Sciatic nerve (tissue), 2 donors: ENCODE results near the gene KIFAP3. TPM values are rescaled to one million over a fixed set of nuclear protein-coding genes. Genes with fewer than 3 reads are reported as not detected.
A peak's percentile ranks its signal among the peaks of the same experiment; 100 is the strongest.
"Not testable (repeated sequence)": the region's sequence is repeated elsewhere in the genome, so short reads cannot be mapped to it uniquely, and the experiment has no call there.

Source experiments
- ATAC-seq: fragments of 200-7000 bp; cut with Tn5 transposase; one replicate; pipeline ENCODE4 v1.9.1; 2020; ENCODE audit warnings: mild to moderate bottlenecking, moderate library complexity
- DNase-seq: peaks from one replicate; pipeline ENCODE4 v3.0.0-alpha.2; 2020; ENCODE audit warnings: low spot score
- intact Hi-C: fragments of 100-400 bp; cut with DNase I; formaldehyde crosslinking; loops from one replicate; pipeline ENCODE4 v1.14.2; 2022
- total RNA-seq: library from RNA; stranded (reverse); fragmentation: NEBNext Ultra II Directional; extraction: Animal tissue kit (Norgen Biotek cat#: 25700); gene quantifications from one replicate; pipeline ENCODE4 v1.2.1, GENCODE V29; 2021
- donor health status: DM: no; HTN: no; CAD: no.
- donor health status: DM: no; HTN: no; CAD: no.

The KIFAP3 gene
- total RNA-seq, 1 donor from 2014 or later, result 49.9 TPM

GRCh38 chr1:169941982-169942830, 132.3 kb downstream of the KIFAP3 start:
- intact Hi-C loops, result no loop called here
- DNase-seq (no peak), ATAC-seq (peak; percentile 52)

GRCh38 chr1:169933984-169934725, 140.3 kb downstream of the KIFAP3 start:
- ATAC-seq, result no peak
- intact Hi-C loops, result no loop called here
- DNase-seq, result no peak

- ATAC-seq (no peak), DNase-seq (no peak)
- intact Hi-C loops, result no loop called here
Observed at GRCh38 chr1:169931795-169932231, 142.7 kb downstream of the KIFAP3 start.

- intact Hi-C loops, result loop anchor here (5.0 kb wide), 1 partner anchor 553 kb away; no protein-coding TSS in a partner anchor
- ATAC-seq (no peak), DNase-seq (no peak)
Observed at GRCh38 chr1:169929210-169929526, 145.3 kb downstream of the KIFAP3 start.

- ATAC-seq (peak; percentile 65), DNase-seq (no peak)
- intact Hi-C loops, result loop anchor here (5.0 kb wide), 1 partner anchor 554 kb away; no protein-coding TSS in a partner anchor
Observed at GRCh38 chr1:169928438-169929209, 145.9 kb downstream of the KIFAP3 start.

- ATAC-seq (no peak), DNase-seq (no peak)
- intact Hi-C loops, result loop anchor here (5.0 kb wide), 1 partner anchor 557 kb away; no protein-coding TSS in a partner anchor
Observed at GRCh38 chr1:169925505-169926482, 148.7 kb downstream of the KIFAP3 start.

- intact Hi-C loops, result loop anchor here (5.0 kb wide), 1 partner anchor 557 kb away; no protein-coding TSS in a partner anchor
- ATAC-seq, result no peak
Observed at GRCh38 chr1:169924829-169925228, 149.7 kb downstream of the KIFAP3 start.

GRCh38 chr1:169924063-169924462, 150.4 kb downstream of the KIFAP3 start:
- ATAC-seq (no peak), DNase-seq (no peak)
- intact Hi-C loops, result no loop called here

More at GRCh38 chr1:169924829-169925228, 149.7 kb downstream of the KIFAP3 start:
- no peak for DNase-seq

GRCh38 chr1:169921080-169921479, 153.4 kb downstream of the KIFAP3 start:
- ATAC-seq, result no peak
- intact Hi-C loops, result no loop called here
- no peak for DNase-seq

GRCh38 chr1:169918927-169919326, 155.6 kb downstream of the KIFAP3 start:
- DNase-seq, result no peak
- intact Hi-C loops, result no loop called here
- no peak for ATAC-seq

- intact Hi-C loops, DNase-seq, ATAC-seq: not testable (repeated sequence)
Observed at GRCh38 chr1:169918220-169918619, 156.3 kb downstream of the KIFAP3 start.

GRCh38 chr1:169915150-169915549, 159.3 kb downstream of the KIFAP3 start:
- DNase-seq (no peak), ATAC-seq (no peak)
- intact Hi-C loops, result no loop called here

- DNase-seq, result no peak
- intact Hi-C loops, result no loop called here
- ATAC-seq, result no peak
Observed at GRCh38 chr1:169914531-169914930, 160.0 kb downstream of the KIFAP3 start.

GRCh38 chr1:169909499-169909898, 165.0 kb downstream of the KIFAP3 start:
- ATAC-seq (no peak), DNase-seq (no peak)
- intact Hi-C loops, result no loop called here

GRCh38 chr1:169906938-169907337, 167.6 kb downstream of the KIFAP3 start:
- intact Hi-C loops, result no loop called here
- DNase-seq, result no peak
- no peak for ATAC-seq

- intact Hi-C loops, result no loop called here
- ATAC-seq (no peak), DNase-seq (no peak)
Observed at GRCh38 chr1:169904834-169905233, 169.7 kb downstream of the KIFAP3 start.

GRCh38 chr1:169902751-169903150, 171.7 kb downstream of the KIFAP3 start:
- DNase-seq (no peak), ATAC-seq (no peak)
- intact Hi-C loops, result no loop called here

- no peak for DNase-seq
- intact Hi-C loops, result no loop called here
- no peak for ATAC-seq
Observed at GRCh38 chr1:169901115-169901514, 173.4 kb downstream of the KIFAP3 start.
